Suprapubic skin (tissue), 4 donors: ENCODE results near the gene NCOA1. TPM values are rescaled to one million over a fixed set of nuclear protein-coding genes. Genes with fewer than 3 reads are reported as not detected.

Experiments
- DNase-seq, 2 donors: peaks; one replicate each; pipeline ENCODE4 v3.0.0-alpha.2; 2019; ENCODE audit warnings: low spot score in 2 of 2
- H3K27ac ChIP-seq: fragments of 200-600 bp; sonication (generic); one replicate; pipeline ENCODE4 v1.5.1; 2019
- H3K27me3 ChIP-seq: fragments of 200-600 bp; sonication (generic); one replicate; pipeline ENCODE4 v1.5.1; 2019
- H3K36me3 ChIP-seq: fragments of 200-600 bp; sonication (generic); one replicate; pipeline ENCODE4 v1.5.1; 2019
- H3K4me1 ChIP-seq: fragments of 200-600 bp; sonication (generic); one replicate; pipeline ENCODE4 v1.5.1; 2019
- H3K4me3 ChIP-seq: fragments of 200-600 bp; sonication (generic); one replicate; pipeline ENCODE4 v1.5.1; 2019; ENCODE audit warnings: mild to moderate bottlenecking
- H3K9me3 ChIP-seq: fragments of 200-600 bp; sonication (generic); one replicate; pipeline ENCODE4 v1.5.1; 2019
- EP300 ChIP-seq: sonication (generic); formaldehyde crosslinking; IDR thresholded peaks from one replicate; pipeline ENCODE4 v1.6.1; 2017; ENCODE audit warnings: antibody characterized with exemption
- POLR2A ChIP-seq, 2 donors: fragments of 450-650 bp; IDR thresholded peaks; one replicate each; pipeline ENCODE4 v1.6.1; 2017; ENCODE audit warnings: antibody characterized with exemption in 2 of 2, mild to moderate bottlenecking in 2 of 2, moderate library complexity in 2 of 2
- POLR2AphosphoS5 ChIP-seq, 3 donors: sonication (generic); formaldehyde crosslinking; IDR thresholded peaks; one replicate each; pipeline ENCODE4 v1.6.1; 2017; ENCODE audit warnings: antibody characterized with exemption in 3 of 3
- WGBS: methylation state at CpG from one replicate; pipeline ENCODE4 v1.1.5; 2018; 5-methylcytosine and 5-hydroxymethylcytosine counted together
- total RNA-seq, 4 donors: library from RNA; depleted of rRNA; stranded (reverse); fragments of >200 nt; gene quantifications; one replicate each; pipeline ENCODE4 v1.1.0, GENCODE V29; 2016
- TF ChIP-seq, protein P1 (sequence below), 2 donors: fragments of 200-600 bp in 1 of 2; fragments of 450-650 bp in 1 of 2; sonication (generic) in 1 of 2; IDR thresholded peaks; one replicate each; pipeline ENCODE4 v1.5.1; 2016 to 2019; ENCODE audit warnings: antibody characterized with exemption in 2 of 2, mild to moderate bottlenecking in 1 of 2, moderate library complexity in 1 of 2

The NCOA1 gene
- total RNA-seq, 4 donors from 2014 or later = 40.5 to 66.1 (median 47.2) TPM

DNA sequence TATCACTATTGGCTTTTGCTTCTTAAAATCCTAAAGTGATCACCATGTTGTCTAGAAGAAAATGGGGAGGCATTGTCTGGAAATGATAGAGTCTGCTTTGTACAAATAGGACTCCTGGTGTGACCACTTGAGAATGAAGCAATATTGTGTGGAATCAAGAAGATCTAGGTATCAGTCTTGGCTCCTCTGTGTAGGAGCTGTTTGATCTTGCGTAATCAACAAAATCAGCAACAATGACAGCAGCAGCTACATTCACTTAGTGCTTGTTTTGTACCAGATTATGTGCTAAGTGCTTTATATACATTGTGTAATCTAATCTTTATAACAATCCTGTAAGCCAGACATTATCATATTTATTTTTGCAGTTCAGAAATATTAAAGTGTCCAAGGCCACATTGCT lies 17.8 kb downstream of the NCOA1 start:
- no peaks in the 10 kb centered on the region for H3K9me3 ChIP-seq
- no peak overlapping the region for H3K4me3 ChIP-seq
- peaks cover 15% of the 10 kb centered on the region for H3K4me1 ChIP-seq
- no peak overlapping the region for H3K27ac ChIP-seq
- DNase-seq = no peak
- no peaks in the 10 kb centered on the region for H3K36me3 ChIP-seq
- no peaks in the 10 kb centered on the region for H3K27me3 ChIP-seq
- 86% methylated on average over 1 of the region's 1 CpG for WGBS
- TF ChIP-seq POLR2AphosphoS5 (IDR thresholded peaks at IDR 0.05) (no peak), POLR2A (IDR thresholded peaks at IDR 0.05) (no peak), EP300 (no peak)
- TF ChIP-seq, protein P1, sequence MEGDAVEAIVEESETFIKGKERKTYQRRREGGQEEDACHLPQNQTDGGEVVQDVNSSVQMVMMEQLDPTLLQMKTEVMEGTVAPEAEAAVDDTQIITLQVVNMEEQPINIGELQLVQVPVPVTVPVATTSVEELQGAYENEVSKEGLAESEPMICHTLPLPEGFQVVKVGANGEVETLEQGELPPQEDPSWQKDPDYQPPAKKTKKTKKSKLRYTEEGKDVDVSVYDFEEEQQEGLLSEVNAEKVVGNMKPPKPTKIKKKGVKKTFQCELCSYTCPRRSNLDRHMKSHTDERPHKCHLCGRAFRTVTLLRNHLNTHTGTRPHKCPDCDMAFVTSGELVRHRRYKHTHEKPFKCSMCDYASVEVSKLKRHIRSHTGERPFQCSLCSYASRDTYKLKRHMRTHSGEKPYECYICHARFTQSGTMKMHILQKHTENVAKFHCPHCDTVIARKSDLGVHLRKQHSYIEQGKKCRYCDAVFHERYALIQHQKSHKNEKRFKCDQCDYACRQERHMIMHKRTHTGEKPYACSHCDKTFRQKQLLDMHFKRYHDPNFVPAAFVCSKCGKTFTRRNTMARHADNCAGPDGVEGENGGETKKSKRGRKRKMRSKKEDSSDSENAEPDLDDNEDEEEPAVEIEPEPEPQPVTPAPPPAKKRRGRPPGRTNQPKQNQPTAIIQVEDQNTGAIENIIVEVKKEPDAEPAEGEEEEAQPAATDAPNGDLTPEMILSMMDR (IDR thresholded peaks at IDR 0.05) = no peak

DNA sequence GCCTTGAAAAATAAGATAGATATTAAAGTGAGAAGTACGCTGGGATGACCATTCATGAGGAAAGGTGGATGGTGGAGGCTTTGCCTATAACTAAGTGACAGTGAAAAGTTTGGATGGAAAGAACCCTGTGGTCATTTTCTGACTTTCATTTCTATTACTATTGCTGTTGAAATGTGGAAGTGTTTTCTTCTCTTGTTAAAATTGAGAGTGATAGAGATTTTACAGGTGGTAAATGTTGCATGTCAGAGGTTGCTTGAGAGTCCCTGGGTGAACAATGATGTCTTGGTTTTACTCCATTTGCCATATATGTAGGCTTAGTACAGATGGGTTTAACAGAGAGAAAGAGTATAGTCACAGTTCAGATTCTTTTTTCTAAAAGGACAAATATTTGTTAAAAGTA lies 18.4 kb downstream of the NCOA1 start:
- no peak overlapping the region for H3K4me3 ChIP-seq
- WGBS = 92% methylated on average over 1 of the region's 1 CpG
- no peaks in the 10 kb centered on the region for H3K9me3 ChIP-seq
- TF ChIP-seq, protein P1 (IDR thresholded peaks at IDR 0.05) = no peak
- TF ChIP-seq POLR2A (IDR thresholded peaks at IDR 0.05) = no peak
- no peak for TF ChIP-seq POLR2AphosphoS5 (IDR thresholded peaks at IDR 0.05)
- no peak for TF ChIP-seq EP300
- H3K27ac ChIP-seq = no peak overlapping the region
- DNase-seq = no peak
- no peaks in the 10 kb centered on the region for H3K27me3 ChIP-seq
- H3K4me1 ChIP-seq = peaks cover 15% of the 10 kb centered on the region
- H3K36me3 ChIP-seq = no peaks in the 10 kb centered on the region

DNA sequence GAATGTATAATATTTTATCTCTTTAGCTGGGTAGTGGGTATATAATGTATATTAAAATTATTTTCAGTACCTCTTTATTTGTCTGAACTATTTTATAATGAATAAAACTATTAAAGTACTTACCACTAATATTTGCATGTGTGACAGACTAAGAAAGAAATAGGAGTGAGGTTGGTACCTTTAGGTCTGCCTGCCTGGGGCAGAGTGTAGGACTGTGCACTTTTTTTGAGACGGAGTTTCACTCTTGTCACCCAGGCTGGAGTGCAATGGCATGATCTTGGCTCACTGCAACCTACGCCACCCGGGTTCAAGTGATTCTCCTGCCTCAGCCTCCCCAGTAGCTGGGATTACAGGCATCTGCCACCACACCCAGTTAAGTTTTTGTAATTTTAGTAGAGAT lies 18.8 kb downstream of the NCOA1 start:
- TF ChIP-seq EP300 (no peak), POLR2AphosphoS5 (IDR thresholded peaks at IDR 0.05) (no peak), POLR2A (IDR thresholded peaks at IDR 0.05) (no peak)
- TF ChIP-seq, protein P1 (IDR thresholded peaks at IDR 0.05) = no peak
- no peaks in the 10 kb centered on the region for H3K36me3 ChIP-seq
- H3K4me3 ChIP-seq = no peak overlapping the region
- H3K9me3 ChIP-seq = no peaks in the 10 kb centered on the region
- no peaks in the 10 kb centered on the region for H3K27me3 ChIP-seq
- H3K27ac ChIP-seq = no peak overlapping the region
- 96% methylated on average over 3 of the region's 3 CpGs for whole genome bisulfite sequencing
- peaks cover 15% of the 10 kb centered on the region for H3K4me1 ChIP-seq
- DNase-seq = no peak

DNA sequence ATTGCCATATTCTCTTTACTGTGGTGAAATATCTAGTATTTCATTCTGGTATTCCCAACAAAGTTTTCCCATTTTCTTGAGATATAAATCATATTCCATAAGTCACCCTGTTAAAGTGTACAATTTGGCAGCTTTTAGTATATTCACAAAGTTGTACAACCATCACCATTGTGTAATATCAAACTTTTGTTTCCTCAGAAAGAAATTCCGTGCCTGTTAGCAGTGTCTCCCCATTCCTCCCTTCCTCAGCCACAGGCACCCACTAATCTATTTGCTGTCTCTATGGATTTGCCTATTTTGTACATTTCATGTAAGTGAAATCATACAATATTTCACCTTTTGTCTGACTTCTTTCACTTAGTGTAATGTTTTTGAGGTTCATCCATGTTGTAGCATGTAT lies 19.7 kb downstream of the NCOA1 start:
- 87% methylated on average over 1 of the region's 1 CpG for WGBS
- no peaks in the 10 kb centered on the region for H3K36me3 ChIP-seq
- no peaks in the 10 kb centered on the region for H3K27me3 ChIP-seq
- H3K4me1 ChIP-seq = peaks cover 24% of the 10 kb centered on the region
- no peak overlapping the region for H3K4me3 ChIP-seq
- H3K27ac ChIP-seq = no peak overlapping the region
- no peaks in the 10 kb centered on the region for H3K9me3 ChIP-seq
- no peak for TF ChIP-seq POLR2AphosphoS5 (IDR thresholded peaks at IDR 0.05)
- no peak for TF ChIP-seq POLR2A (IDR thresholded peaks at IDR 0.05)
- no peak for TF ChIP-seq EP300
- TF ChIP-seq, protein P1 (IDR thresholded peaks at IDR 0.05) = no peak
- DNase-seq = no peak

DNA sequence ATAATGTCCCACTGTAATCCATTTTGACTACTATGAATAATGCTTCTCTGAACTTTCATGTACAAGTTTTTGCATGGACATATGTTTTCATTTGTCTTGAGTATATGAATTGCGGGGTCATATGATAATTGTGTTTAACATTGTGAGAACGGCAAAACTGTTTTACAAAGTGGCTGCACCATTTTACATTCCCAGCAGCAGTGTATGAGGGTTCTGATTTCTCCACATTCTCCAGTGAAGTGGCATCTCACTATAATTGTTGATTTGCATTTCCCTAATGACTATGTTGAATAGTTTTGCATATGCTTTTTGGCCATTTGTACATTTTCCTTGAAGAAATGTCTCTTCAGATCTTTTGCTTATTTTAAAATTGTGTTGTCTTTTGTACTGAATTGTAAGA lies 20.1 kb downstream of the NCOA1 start:
- Histone ChIP-seq H3K4me3 (no peak overlapping the region), H3K4me1 (peaks cover 24% of the 10 kb centered on the region), H3K36me3 (no peaks in the 10 kb centered on the region), H3K27ac (no peak overlapping the region), H3K9me3 (no peaks in the 10 kb centered on the region), H3K27me3 (no peaks in the 10 kb centered on the region)
- WGBS = 76% methylated on average over 2 of the region's 2 CpGs
- DNase-seq = no peak
- TF ChIP-seq, protein P1 (IDR thresholded peaks at IDR 0.05) = no peak
- TF ChIP-seq POLR2A (IDR thresholded peaks at IDR 0.05) (no peak), EP300 (no peak), POLR2AphosphoS5 (IDR thresholded peaks at IDR 0.05) (no peak)
